BLaER1 (cell line): Measurements from ENCODE around the gene TSEN34.
A peak's percentile ranks its signal among the peaks of the same experiment; 100 is the strongest.
"Not testable (repeated sequence)": the region's sequence is repeated elsewhere in the genome, so short reads cannot be mapped to it uniquely, and the experiment has no call there.

Experiments used
- H3K27ac ChIP-seq: shearing (Covaris generic); formaldehyde crosslinking; 2 replicates; pipeline ENCODE4 v1.8.1; 2022
- H3K27me3 ChIP-seq: shearing (Covaris generic); formaldehyde crosslinking; 2 replicates; pipeline ENCODE4 v1.8.1; 2022
- H3K36me3 ChIP-seq: shearing (Covaris generic); formaldehyde crosslinking; 2 replicates; pipeline ENCODE4 v1.8.1; 2022
- H3K4me1 ChIP-seq: shearing (Covaris generic); formaldehyde crosslinking; 2 replicates; pipeline ENCODE4 v1.8.1; 2022
- H3K4me2 ChIP-seq: shearing (Covaris generic); formaldehyde crosslinking; 2 replicates; pipeline ENCODE4 v1.8.1; 2022
- H3K4me3 ChIP-seq: shearing (Covaris generic); formaldehyde crosslinking; 2 replicates; pipeline ENCODE4 v1.8.1; 2022
- H3K9ac ChIP-seq: shearing (Covaris generic); formaldehyde crosslinking; 2 replicates; pipeline ENCODE4 v1.8.1; 2022
- H3K9me3 ChIP-seq: shearing (Covaris generic); formaldehyde crosslinking; 2 replicates; pipeline ENCODE4 v1.8.1; 2022
- H4K20me1 ChIP-seq: shearing (Covaris generic); formaldehyde crosslinking; 2 replicates; pipeline ENCODE4 v1.8.1; 2022
- Cebpa-rat ChIP-seq: shearing (Covaris generic); IDR thresholded peaks from 2 replicates; pipeline ENCODE4 v1.8.1; 2022

Gene TSEN34

GRCh38 chr19:54173359-54173699, 17.8 kb upstream of the TSEN34 start:
- peaks cover 30% of the 10 kb centered on the region for H3K36me3 ChIP-seq
- peaks cover 42% of the 10 kb centered on the region for H3K4me1 ChIP-seq
- peak overlapping the region; percentile 72 for H3K4me2 ChIP-seq
- H3K27me3 ChIP-seq = no peaks in the 10 kb centered on the region
- TF ChIP-seq Cebpa-rat = no peak
- H4K20me1 ChIP-seq = no peaks in the 10 kb centered on the region
- H3K9ac ChIP-seq = no peak overlapping the region
- H3K27ac ChIP-seq = no peak overlapping the region
- H3K9me3 ChIP-seq = no peaks in the 10 kb centered on the region
- H3K4me3 ChIP-seq = no peak overlapping the region

GRCh38 chr19:54173951-54174834, 16.9 kb upstream of the TSEN34 start:
- Histone ChIP-seq H3K4me1 (peaks cover 48% of the 10 kb centered on the region), H3K4me3 (no peak overlapping the region), H3K4me2 (peak overlapping the region; percentile 72), H3K36me3 (peaks cover 36% of the 10 kb centered on the region), H3K9ac (no peak overlapping the region), H4K20me1 (peaks cover 5% of the 10 kb centered on the region), H3K9me3 (no peaks in the 10 kb centered on the region), H3K27ac (peak overlapping the region; percentile 38; the same call in 1 of the 2 replicates), H3K27me3 (no peaks in the 10 kb centered on the region)
- TF ChIP-seq Cebpa-rat = no peak

GRCh38 chr19:54178581-54179261, 12.4 kb upstream of the TSEN34 start:
- no peaks in the 10 kb centered on the region for H3K27me3 ChIP-seq
- no peaks in the 10 kb centered on the region for H3K9me3 ChIP-seq
- peaks cover 59% of the 10 kb centered on the region for H3K36me3 ChIP-seq
- no peak for TF ChIP-seq Cebpa-rat
- peaks cover 50% of the 10 kb centered on the region for H3K4me1 ChIP-seq
- peak overlapping the region; percentile 36 for H3K9ac ChIP-seq
- peaks cover 17% of the 10 kb centered on the region for H4K20me1 ChIP-seq
- peak overlapping the region; percentile 76 for H3K4me2 ChIP-seq
- peak overlapping the region; percentile 23; the same call in 1 of the 2 replicates for H3K4me3 ChIP-seq
- peak overlapping the region; percentile 77 for H3K27ac ChIP-seq

- Histone ChIP-seq H3K4me1 (peaks cover 43% of the 10 kb centered on the region), H3K9ac (peak overlapping the region; percentile 36; the same call in 1 of the 2 replicates), H3K27ac (peak overlapping the region; percentile 77), H4K20me1 (peaks cover 17% of the 10 kb centered on the region), H3K9me3 (no peaks in the 10 kb centered on the region), H3K4me2 (peak overlapping the region; percentile 76), H3K27me3 (no peaks in the 10 kb centered on the region), H3K36me3 (peaks cover 65% of the 10 kb centered on the region), H3K4me3 (peak overlapping the region; percentile 23)
- no peak for TF ChIP-seq Cebpa-rat
Observed at GRCh38 chr19:54179262-54179852, 11.8 kb upstream of the TSEN34 start.

- no peak for TF ChIP-seq Cebpa-rat
- H3K4me1 ChIP-seq = peaks cover 37% of the 10 kb centered on the region
- H4K20me1 ChIP-seq = peaks cover 17% of the 10 kb centered on the region
- H3K9ac ChIP-seq = 0 out of 2 replicates have a peak overlapping the region, but pooled peaks have one; percentile 38
- H3K4me2 ChIP-seq = peak overlapping the region; percentile 76
- peaks cover 68% of the 10 kb centered on the region for H3K36me3 ChIP-seq
- H3K27me3 ChIP-seq = no peaks in the 10 kb centered on the region
- no peaks in the 10 kb centered on the region for H3K9me3 ChIP-seq
- 0 out of 2 replicates have a peak overlapping the region, but pooled peaks have one; percentile 30 for H3K27ac ChIP-seq
- H3K4me3 ChIP-seq = no peak overlapping the region
Observed at GRCh38 chr19:54179921-54180461, 11.1 kb upstream of the TSEN34 start.

GRCh38 chr19:54180691-54181091, 10.4 kb upstream of the TSEN34 start:
- Histone ChIP-seq H3K9me3 (no peaks in the 10 kb centered on the region), H3K4me3 (no peak overlapping the region), H3K27ac (0 out of 2 replicates have a peak overlapping the region, but pooled peaks have one; percentile 30), H3K4me2 (peak overlapping the region; percentile 76), H4K20me1 (peaks cover 17% of the 10 kb centered on the region), H3K27me3 (no peaks in the 10 kb centered on the region), H3K4me1 (peaks cover 30% of the 10 kb centered on the region), H3K9ac (0 out of 2 replicates have a peak overlapping the region, but pooled peaks have one; percentile 38), H3K36me3 (peaks cover 68% of the 10 kb centered on the region)
- TF ChIP-seq Cebpa-rat = no peak

- H3K9me3 ChIP-seq, H3K9ac ChIP-seq, H3K4me2 ChIP-seq, H3K4me3 ChIP-seq, H3K27ac ChIP-seq, H3K27me3 ChIP-seq: not testable (repeated sequence)
- peaks cover 31% of the 10 kb centered on the region for H3K4me1 ChIP-seq
- peaks cover 18% of the 10 kb centered on the region for H4K20me1 ChIP-seq
- H3K36me3 ChIP-seq = peaks cover 67% of the 10 kb centered on the region
Observed at GRCh38 chr19:54181894-54182293, 9.2 kb upstream of the TSEN34 start.

- Histone ChIP-seq H3K36me3 (peaks cover 62% of the 10 kb centered on the region), H3K4me2 (no peak overlapping the region), H4K20me1 (peaks cover 26% of the 10 kb centered on the region), H3K27me3 (no peaks in the 10 kb centered on the region), H3K9ac (no peak overlapping the region), H3K4me1 (peaks cover 41% of the 10 kb centered on the region), H3K27ac (no peak overlapping the region), H3K9me3 (no peaks in the 10 kb centered on the region), H3K4me3 (no peak overlapping the region)
- no peak for TF ChIP-seq Cebpa-rat
Observed at GRCh38 chr19:54183431-54183830, 7.7 kb upstream of the TSEN34 start.

- Histone ChIP-seq H3K36me3 (peaks cover 46% of the 10 kb centered on the region), H3K4me3 (no peak overlapping the region), H3K27ac (peak overlapping the region; percentile 89), H3K27me3 (no peaks in the 10 kb centered on the region), H4K20me1 (peaks cover 10% of the 10 kb centered on the region), H3K9me3 (no peaks in the 10 kb centered on the region), H3K4me2 (no peak overlapping the region), H3K4me1 (peaks cover 20% of the 10 kb centered on the region), H3K9ac (0 out of 2 replicates have a peak overlapping the region, but pooled peaks have one; percentile 89)
- no peak for TF ChIP-seq Cebpa-rat
Observed at GRCh38 chr19:54186351-54186750, 4.8 kb upstream of the TSEN34 start.
